ENCODE data around the gene ACVRL1.
"Not testable (repeated sequence)": the region's sequence is repeated elsewhere in the genome, so short reads cannot be mapped to it uniquely, and the experiment has no call there.

The ACVRL1 gene

DNA sequence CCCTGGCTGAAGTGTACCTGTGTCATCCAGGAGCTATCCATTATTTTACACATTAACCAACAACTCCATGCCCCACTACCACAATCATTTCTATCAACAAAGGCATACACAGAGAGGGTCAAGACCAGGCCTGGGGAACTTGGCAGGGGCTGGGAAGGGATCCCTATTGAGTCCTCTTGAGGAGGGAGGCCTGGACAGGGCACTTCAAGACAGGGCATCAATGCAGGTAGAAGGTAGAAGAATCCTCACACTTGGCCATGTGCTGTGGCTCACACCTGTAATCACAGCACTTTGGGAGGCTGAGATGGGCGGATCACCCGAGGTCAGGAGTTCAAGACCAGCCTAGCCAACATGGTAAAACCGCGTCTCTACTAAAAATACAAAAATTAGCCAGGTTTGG is 32.8 kb upstream of the ACVRL1 start:
- DNase-seq = no peak

GRCh38 chr12:51879102-51879501 is 28.2 kb upstream of the ACVRL1 start:
- DNase-seq = no peak

DNA sequence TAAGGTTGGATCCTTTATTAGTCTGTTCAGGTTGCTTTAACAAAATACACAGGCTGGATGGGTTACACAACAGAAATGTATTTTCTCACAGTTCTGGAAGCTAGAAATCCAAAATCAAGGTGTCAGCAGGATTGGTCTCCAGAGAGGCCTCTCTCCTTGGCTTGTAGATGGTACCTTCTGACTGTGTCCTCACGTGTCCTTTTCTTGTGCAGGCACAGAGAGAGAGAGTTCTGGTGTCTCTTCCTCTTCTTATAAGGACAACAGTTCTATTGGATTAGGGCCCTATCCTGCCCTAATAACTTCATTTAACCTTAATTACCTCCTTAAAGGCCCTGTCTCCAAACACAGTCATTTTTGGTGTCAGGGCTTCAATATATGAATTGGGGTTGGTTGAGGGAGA is 24.0 kb upstream of the ACVRL1 start:
- DNase-seq = no peak

- no peak for DNase-seq
These were observed 23.2 kb upstream of the ACVRL1 start for GRCh38 chr12:51883998-51884675.

DNA sequence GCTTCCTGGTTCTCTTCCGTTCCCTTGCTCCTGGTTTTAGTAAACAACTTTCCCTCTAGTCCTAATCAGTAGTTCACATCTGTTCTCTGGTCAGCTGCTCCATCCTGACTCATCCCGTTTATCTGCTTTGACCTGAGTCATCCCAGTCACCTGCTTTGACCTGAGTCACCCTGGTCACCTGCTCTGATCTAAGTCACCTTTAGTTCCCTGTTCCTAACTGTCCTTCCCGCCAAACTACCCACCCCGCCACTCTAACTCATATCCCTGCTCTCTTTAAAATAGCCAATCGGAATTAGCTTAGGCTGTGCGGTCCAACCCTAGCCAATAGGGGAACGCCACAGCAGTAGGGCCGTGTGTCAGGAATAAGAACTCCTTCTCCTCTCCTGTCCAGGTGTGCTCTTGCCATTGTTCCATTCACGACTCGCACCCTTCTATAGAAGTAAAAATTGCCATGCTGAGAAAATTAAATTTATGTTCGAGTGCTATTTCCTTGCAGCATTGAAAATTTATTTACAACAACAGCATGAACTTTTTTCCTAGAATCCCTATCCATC is 22.6 kb upstream of the ACVRL1 start:
- DNase-seq = no peak

DNA sequence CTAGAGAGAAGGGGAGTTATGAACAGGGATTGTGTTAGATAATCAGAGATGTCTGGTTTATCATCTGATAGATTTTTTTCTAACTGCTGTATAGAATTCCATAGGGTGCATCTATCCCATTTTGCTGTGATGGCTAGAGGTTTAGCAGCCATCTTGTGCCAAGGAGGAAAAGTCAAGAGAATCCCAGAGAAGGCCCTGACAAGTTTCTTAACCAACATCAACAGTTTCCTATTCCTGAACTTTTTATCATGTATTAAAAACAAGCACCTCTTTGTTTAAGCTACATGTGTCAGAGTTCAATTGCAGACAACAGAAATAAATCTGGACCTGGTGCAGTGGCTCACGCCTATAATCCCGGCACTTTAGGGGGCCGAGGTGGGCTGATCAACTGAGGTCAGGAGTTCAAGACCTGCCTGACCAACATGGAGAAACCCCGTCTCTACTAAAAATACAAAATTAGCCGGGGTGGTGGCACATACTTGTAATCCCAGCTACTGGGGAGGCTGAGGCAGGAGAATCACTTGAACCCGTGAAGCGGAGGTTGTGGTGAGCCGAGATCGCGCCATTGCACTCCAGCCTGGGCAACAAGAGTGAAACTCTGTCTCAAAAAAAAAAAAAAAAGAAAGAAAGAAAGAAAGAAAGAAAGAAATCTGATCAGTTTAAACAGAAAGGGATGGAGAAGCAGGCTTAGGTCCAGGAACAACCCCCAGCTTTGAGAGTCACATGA is 21.8 kb upstream of the ACVRL1 start:
- DNase-seq = not testable (repeated sequence)

DNA sequence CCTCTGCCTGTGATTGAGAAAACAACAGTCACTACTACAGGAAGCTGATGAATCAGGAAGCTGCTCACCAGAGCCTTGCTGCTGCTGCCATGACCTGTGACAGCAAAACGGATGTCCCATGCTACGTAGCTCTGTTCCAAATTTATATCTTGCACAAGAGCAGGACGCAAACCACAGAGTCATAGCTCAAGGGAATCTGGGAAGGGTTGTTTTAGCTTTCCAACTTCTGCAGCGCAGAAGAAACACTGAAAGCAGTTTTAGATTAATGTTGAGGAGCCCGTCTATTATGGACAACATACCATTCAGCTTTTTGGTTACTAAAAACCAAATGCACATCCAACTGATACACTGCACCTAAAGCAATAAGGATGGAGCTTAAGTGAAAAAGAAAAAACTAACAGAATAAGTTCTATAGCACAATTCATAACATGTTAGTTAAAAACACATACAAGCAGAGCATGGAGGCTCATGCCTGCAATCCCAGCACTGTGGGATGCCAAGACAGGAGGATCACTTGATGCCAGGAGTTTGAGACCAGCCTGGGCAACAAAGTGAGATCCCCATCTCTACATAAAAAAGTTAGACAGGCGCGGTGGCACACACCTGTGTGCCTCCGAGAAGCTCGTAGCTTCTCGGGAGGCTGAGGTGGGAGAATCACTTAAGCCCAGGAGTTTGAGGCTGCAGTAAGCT is 21.1 kb upstream of the ACVRL1 start:
- DNase-seq = no peak

DNA sequence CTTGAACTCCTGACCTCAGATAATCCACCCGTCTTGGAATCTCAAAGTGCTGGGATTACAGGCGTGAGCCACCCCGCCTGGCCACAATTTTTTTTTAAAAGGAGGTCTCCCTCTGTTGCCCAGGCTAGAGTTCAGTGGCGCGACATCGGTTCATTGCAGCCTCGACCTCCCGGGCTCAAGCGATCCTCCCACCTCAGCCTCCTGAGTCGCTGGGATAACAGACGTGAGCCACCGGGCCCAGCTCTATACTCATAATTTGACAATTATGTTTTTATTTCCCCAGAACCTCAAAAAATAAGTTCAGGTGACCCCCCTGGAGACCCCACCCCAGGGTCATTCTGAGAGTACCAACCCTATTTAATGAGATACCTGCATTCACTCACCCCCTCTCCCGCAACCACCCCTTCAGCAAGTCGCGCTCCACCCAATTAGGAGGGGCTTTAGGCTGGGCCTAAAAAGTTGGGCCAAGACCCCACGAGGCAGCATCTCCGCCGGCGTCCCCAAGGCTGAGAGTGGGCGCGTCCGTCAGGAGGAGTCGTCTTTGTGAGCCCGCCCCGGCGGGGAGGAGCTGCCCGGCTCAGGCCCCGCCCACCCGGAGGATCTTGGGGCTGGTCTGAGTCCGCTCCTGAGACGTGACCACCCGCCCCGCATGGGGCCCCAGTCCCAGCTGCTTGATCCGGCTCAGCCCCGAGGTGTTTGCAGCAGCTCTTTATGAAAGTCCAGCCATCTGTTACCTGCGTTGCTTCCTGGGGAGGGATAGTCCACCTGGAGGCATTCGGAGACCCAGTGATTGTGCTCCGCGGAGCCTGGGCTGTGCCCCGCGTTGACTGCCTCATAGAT is 19.6 kb upstream of the ACVRL1 start, which contains the start of gene ANKRD33:
ANKRD33 (plus strand) TSS at position 628 of the 840 bp plus-strand sequence; CDS start at position 712, 84 bp downstream.
- no peak for DNase-seq

DNA sequence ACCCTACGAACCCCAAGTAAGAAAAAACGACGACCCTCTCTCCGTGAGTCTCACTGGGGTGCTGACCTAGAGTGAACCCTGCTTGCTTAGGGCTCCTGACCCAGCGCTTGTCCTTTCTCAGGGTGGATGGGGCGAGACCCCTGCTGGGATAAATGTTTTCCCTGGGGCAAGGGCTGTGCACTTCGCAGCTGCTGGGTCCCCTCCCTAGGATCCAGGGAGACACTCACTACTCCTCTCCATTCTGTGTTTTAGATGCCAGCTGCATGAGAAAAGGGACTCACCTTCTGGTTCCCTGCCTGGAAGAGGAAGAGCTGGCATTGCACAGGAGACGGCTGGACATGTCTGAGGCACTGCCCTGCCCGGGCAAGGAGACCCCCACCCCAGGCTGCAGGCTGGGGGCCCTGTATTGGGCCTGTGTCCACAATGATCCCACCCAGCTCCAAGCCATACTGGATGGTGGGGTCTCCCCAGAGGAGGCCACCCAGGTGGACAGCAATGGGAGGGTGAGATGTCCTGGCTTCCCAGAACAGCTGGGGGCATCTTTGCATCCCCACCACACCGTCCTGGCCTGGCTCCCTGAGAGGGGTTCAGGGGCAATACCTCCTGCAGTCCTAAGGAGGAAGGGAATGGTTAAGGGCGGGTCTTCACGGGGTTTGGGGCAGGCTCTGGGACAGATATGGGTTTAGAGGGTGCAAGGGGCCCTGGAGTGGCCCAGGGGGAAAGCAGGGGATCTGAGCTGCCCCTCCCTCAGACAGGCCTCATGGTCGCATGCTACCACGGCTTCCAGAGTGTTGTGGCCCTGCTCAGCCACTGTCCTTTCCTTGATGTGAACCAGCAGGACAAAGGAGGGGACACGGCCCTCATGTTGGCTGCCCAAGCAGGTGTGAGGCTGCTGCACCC is 18.7 kb upstream of the ACVRL1 start:
- DNase-seq = no peak

- DNase-seq = no peak
These were observed 17.8 kb upstream of the ACVRL1 start for GRCh38 chr12:51889216-51890132.

DNA sequence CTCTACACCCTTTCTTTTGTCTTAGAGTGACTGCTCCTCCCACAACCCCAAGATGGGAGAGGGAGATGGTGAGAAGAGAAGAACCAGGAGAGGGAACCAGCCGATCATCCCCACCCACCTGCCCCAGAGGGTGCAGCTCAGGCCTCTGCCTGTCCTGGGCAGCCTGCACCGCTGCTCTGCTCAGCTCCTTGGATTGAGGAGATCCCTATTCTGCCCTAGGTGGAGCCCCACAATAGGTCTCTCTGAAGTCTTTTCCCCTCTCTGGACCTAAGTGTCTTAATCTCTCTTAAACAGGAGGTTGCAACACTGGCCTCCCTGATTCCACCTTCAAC is 17.2 kb upstream of the ACVRL1 start:
- no peak for DNase-seq

- DNase-seq = no peak
These were observed 16.7 kb upstream of the ACVRL1 start for GRCh38 chr12:51890511-51891171.

GRCh38 chr12:51891843-51892242 is 15.5 kb upstream of the ACVRL1 start:
- no peak for DNase-seq

DNA sequence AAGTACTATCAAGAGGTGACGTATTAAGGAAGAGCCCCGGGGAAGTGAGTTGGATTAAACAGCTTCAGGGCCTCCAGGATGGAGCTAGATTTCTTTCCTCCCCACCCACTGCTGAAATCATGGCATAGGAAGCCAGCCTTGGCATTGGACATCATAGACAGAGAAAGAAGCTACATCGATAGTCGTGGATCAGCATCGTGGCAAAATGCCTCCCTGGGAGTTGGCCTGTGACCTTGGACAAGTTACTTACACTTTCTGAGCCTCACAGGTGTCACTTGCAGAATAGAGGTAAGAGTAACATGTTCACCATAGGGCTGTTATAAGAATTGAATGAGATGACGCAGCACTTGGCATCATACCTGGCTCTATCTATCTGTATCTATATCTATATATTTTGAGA is 13.5 kb upstream of the ACVRL1 start:
- DNase-seq = no peak

GRCh38 chr12:51895378-51896135 is 11.7 kb upstream of the ACVRL1 start:
- no peak for DNase-seq

DNA sequence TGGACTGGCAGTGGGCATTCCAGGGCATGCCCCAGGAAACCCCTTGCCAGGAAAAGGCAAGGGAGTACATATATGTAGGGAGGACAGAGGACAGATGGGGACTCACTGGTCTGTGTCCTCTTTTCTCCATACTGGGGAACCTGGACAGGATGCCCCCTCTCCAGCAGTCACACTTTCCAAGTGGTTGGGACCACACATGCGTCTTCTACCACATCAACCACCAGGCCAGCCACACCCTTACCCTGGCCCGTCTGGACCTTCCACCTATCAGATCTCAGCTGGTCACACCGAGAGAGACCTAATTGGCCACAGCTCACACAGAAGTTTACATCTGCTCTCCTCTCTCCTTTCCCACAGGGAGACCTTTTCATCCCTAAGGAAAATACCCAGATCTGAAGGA is 11.1 kb upstream of the ACVRL1 start:
- no peak for DNase-seq

- DNase-seq = no peak
These were observed 10.1 kb upstream of the ACVRL1 start for GRCh38 chr12:51897181-51897580.

- no peak for DNase-seq
These were observed 8.8 kb upstream of the ACVRL1 start for GRCh38 chr12:51898506-51898905.

DNA sequence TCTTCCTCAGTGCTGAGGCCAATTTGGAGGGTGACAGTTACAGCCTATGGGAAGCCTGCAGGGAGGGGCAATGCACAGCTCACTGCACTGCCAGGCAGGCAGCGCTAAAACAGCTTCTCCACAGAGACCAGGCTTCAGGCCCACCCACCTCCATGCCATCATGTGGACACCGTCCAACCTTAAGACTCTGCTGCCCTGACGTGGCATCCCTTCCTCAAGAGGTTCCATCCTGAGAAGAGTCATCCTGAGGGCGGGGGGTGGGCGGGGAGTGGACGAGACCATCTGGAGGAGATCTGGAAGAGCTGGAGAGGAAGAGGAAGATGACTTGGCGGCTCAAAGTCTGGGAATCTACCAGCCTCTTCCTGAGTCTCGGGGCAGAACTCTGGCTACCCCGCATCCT is 8.4 kb upstream of the ACVRL1 start:
- no peak for DNase-seq

Data from NCI-H446 treated with DMSO at 0.1 percent for 48 hours (cell line).